ENCODE data around the gene ELL. TPM values are rescaled to one million over a fixed set of nuclear protein-coding genes. Genes with fewer than 3 reads are reported as not detected.

ELL gene
- total RNA-seq, 6 experiments from 2014 or later: 15.7 to 17.8 (median 16.4) TPM

GRCh38 chr19:18456279-18456678 lies 65.6 kb downstream of the ELL start:
- 0 out of 2 replicates have a peak overlapping the region, but pooled peaks have one; percentile 22 for H3K27ac Mint-ChIP-seq
- H3K4me1 Mint-ChIP-seq (ENCODE audit: low read depth): peaks cover 42% of the 10 kb centered on the region

GRCh38 chr19:18453269-18454024 lies 68.4 kb downstream of the ELL start:
- H3K27ac Mint-ChIP-seq: peak overlapping the region; percentile 67

More at GRCh38 chr19:18456279-18456678, 65.6 kb downstream of the ELL start:
- H3K36me3 Mint-ChIP-seq (ENCODE audit: low read depth): peaks cover 25% of the 10 kb centered on the region
- TF ChIP-seq CTCF (IDR thresholded peaks at IDR 0.05): no peak
- no peak overlapping the region for H3K4me3 Mint-ChIP-seq
- H3K27me3 Mint-ChIP-seq (ENCODE audit: insufficient read depth): peaks cover 8% of the 10 kb centered on the region
- DNase-seq: no peak
- peaks cover 5% of the 10 kb centered on the region; the same call in 1 of the 2 replicates for H3K9me3 Mint-ChIP-seq

GRCh38 chr19:18452386-18452785 lies 69.5 kb downstream of the ELL start:
- H3K4me1 Mint-ChIP-seq (ENCODE audit: low read depth): peaks cover 29% of the 10 kb centered on the region
- TF ChIP-seq CTCF (IDR thresholded peaks at IDR 0.05): no peak
- peak overlapping the region; percentile 67 for H3K27ac Mint-ChIP-seq
- peak overlapping the region; percentile 57; the same call in 1 of the 2 replicates for H3K4me3 Mint-ChIP-seq
- H3K9me3 Mint-ChIP-seq: no peaks in the 10 kb centered on the region
- peaks cover 2% of the 10 kb centered on the region for H3K27me3 Mint-ChIP-seq (ENCODE audit: insufficient read depth)
- peaks cover 24% of the 10 kb centered on the region for H3K36me3 Mint-ChIP-seq (ENCODE audit: low read depth)
- DNase-seq: peak; percentile 32

More at GRCh38 chr19:18453269-18454024, 68.4 kb downstream of the ELL start:
- DNase-seq: peak; percentile 69
- Mint-ChIP-seq H3K27me3 (ENCODE audit: insufficient read depth) (peaks cover 3% of the 10 kb centered on the region), H3K9me3 (no peaks in the 10 kb centered on the region), H3K4me3 (peak overlapping the region; percentile 2; the same call in 1 of the 2 replicates), H3K4me1 (ENCODE audit: low read depth) (peaks cover 29% of the 10 kb centered on the region), H3K36me3 (ENCODE audit: low read depth) (peaks cover 22% of the 10 kb centered on the region)
- TF ChIP-seq CTCF (IDR thresholded peaks at IDR 0.05): no peak

- Mint-ChIP-seq H3K4me3 (no peak overlapping the region), H3K27ac (peak overlapping the region; percentile 48; the same call in 1 of the 2 replicates), H3K27me3 (ENCODE audit: insufficient read depth) (peaks cover 1% of the 10 kb centered on the region), H3K36me3 (ENCODE audit: low read depth) (peaks cover 17% of the 10 kb centered on the region), H3K9me3 (no peaks in the 10 kb centered on the region), H3K4me1 (ENCODE audit: low read depth) (peaks cover 29% of the 10 kb centered on the region)
- DNase-seq: peak; percentile 49
- peak; percentile 100 for TF ChIP-seq CTCF (IDR thresholded peaks at IDR 0.05)
Measured at GRCh38 chr19:18450931-18451836, 70.7 kb downstream of the ELL start.
